T-helper 17 cell (primary cell): ENCODE measurements around the gene PINLYP. TPM values are rescaled to one million over a fixed set of nuclear protein-coding genes. Genes with fewer than 3 reads are reported as not detected.
A peak's percentile ranks its signal among the peaks of the same experiment; 100 is the strongest.
"Not testable (repeated sequence)": the region's sequence is repeated elsewhere in the genome, so short reads cannot be mapped to it uniquely, and the experiment has no call there.

ENCODE experiments used
- ATAC-seq: fragments of 150-1000 bp; cut with Tn5 transposase; 2 replicates; pipeline ENCODE4 v1.10.0; 2021; ENCODE audit warnings: mild to moderate bottlenecking, moderate library complexity
- DNase-seq, 3 donors: peaks; one replicate each; pipeline versions ENCODE4 v3.0.0 to v3.0.0-alpha.2; 2020 to 2021
- H3K9me3 ChIP-seq: one replicate; pipeline ENCODE4 v1.7.0; 2013; ENCODE audit warnings: low read length, mild to moderate bottlenecking; ENCODE audit not compliant: control insufficient read depth, poor library complexity, severe bottlenecking
- H3K27ac Mint-ChIP-seq: one replicate; pipeline ENCODE4 v1.8.0; 2022; ENCODE audit warnings: mild to moderate bottlenecking, moderate library complexity, mixed read lengths
- H3K27me3 Mint-ChIP-seq: one replicate; pipeline ENCODE4 v1.8.0; 2022; ENCODE audit warnings: mixed read lengths
- H3K36me3 Mint-ChIP-seq: one replicate; pipeline ENCODE4 v1.8.0; 2022; ENCODE audit warnings: low read depth, mixed read lengths
- H3K4me1 Mint-ChIP-seq: one replicate; pipeline ENCODE4 v1.8.0; 2022; ENCODE audit warnings: mild to moderate bottlenecking, mixed read lengths
- H3K4me3 Mint-ChIP-seq: one replicate; pipeline ENCODE4 v1.8.0; 2022; ENCODE audit warnings: mild to moderate bottlenecking, moderate library complexity, mixed read lengths
- total RNA-seq, 4 donors: library from RNA in 2 of 4; stranded (reverse) in 2 of 4; gene quantifications; one replicate each; pipeline ENCODE4 v1.2.3 and lab custom pipeline; 2022 to 2026

Gene PINLYP
- total RNA-seq, 2 donors from 2014 or later, result 0.52 to 1.5 TPM

GRCh38 chr19:43594710-43595604 is 19.4 kb downstream of the PINLYP start:
- peaks cover 2% of the 10 kb centered on the region for H3K36me3 Mint-ChIP-seq
- peak; percentile 69 for ATAC-seq

GRCh38 chr19:43595605-43595998 is 20.0 kb downstream of the PINLYP start:
- peak in 1 of 3 donors; percentile 20 for DNase-seq
- no peaks in the 10 kb centered on the region for H3K9me3 ChIP-seq
- H3K4me1 Mint-ChIP-seq, result peaks cover 40% of the 10 kb centered on the region

More at GRCh38 chr19:43594710-43595604, 19.4 kb downstream of the PINLYP start:
- peak; percentile 62 to 68 (median 64) for DNase-seq
- H3K27me3 Mint-ChIP-seq, result no peaks in the 10 kb centered on the region
- peaks cover 42% of the 10 kb centered on the region for H3K4me1 Mint-ChIP-seq
- H3K9me3 ChIP-seq, result no peaks in the 10 kb centered on the region
- peak overlapping the region; percentile 100 for H3K27ac Mint-ChIP-seq
- H3K4me3 Mint-ChIP-seq, result peak overlapping the region; percentile 97

GRCh38 chr19:43595999-43596841 is 20.6 kb downstream of the PINLYP start, which contains the start of the genes IRGQ and ZNF576:
IRGQ (minus strand) TSS chr19:43596134; CDS start chr19:43595338, 796 bp downstream.
ZNF576 (plus strand) TSS chr19:43596595; CDS start chr19:43597109, 514 bp downstream.
- H3K36me3 Mint-ChIP-seq, result peaks cover 2% of the 10 kb centered on the region
- no peaks in the 10 kb centered on the region for H3K9me3 ChIP-seq
- ATAC-seq (peak; percentile 77), DNase-seq (peak; percentile 100)
- H3K27me3 Mint-ChIP-seq, result no peaks in the 10 kb centered on the region
- peaks cover 39% of the 10 kb centered on the region for H3K4me1 Mint-ChIP-seq
- peak within 1 kb of the TSS; percentile 100 for H3K27ac Mint-ChIP-seq
- peak within 1 kb of the TSS; percentile 97 for H3K4me3 Mint-ChIP-seq

More at GRCh38 chr19:43595605-43595998, 20.0 kb downstream of the PINLYP start:
- H3K4me3 Mint-ChIP-seq, result peak overlapping the region; percentile 97
- peaks cover 2% of the 10 kb centered on the region for H3K36me3 Mint-ChIP-seq
- peak overlapping the region; percentile 100 for H3K27ac Mint-ChIP-seq
- ATAC-seq, result peak; percentile 12
- no peaks in the 10 kb centered on the region for H3K27me3 Mint-ChIP-seq

- no peak for DNase-seq
- Mint-ChIP-seq H3K27ac (peak overlapping the region; percentile 100), H3K4me3 (peak overlapping the region; percentile 97), H3K27me3 (no peaks in the 10 kb centered on the region), H3K36me3 (peaks cover 2% of the 10 kb centered on the region), H3K4me1 (peaks cover 41% of the 10 kb centered on the region)
- ATAC-seq, result no peak
- no peaks in the 10 kb centered on the region for H3K9me3 ChIP-seq
These were observed 21.4 kb downstream of the PINLYP start for GRCh38 chr19:43596842-43597461.

GRCh38 chr19:43597876-43598275 is 22.3 kb downstream of the PINLYP start:
- no peak for ATAC-seq
- H3K36me3 Mint-ChIP-seq, result peaks cover 2% of the 10 kb centered on the region
- H3K27ac Mint-ChIP-seq, result peak overlapping the region; percentile 100
- peak overlapping the region; percentile 67 for H3K4me3 Mint-ChIP-seq
- H3K4me1 Mint-ChIP-seq, result peaks cover 41% of the 10 kb centered on the region
- DNase-seq, result no peak
- no peaks in the 10 kb centered on the region for H3K9me3 ChIP-seq
- H3K27me3 Mint-ChIP-seq, result no peaks in the 10 kb centered on the region

- Mint-ChIP-seq H3K27me3 (no peaks in the 10 kb centered on the region), H3K4me3 (no peak overlapping the region), H3K27ac (peak overlapping the region; percentile 100), H3K4me1 (peaks cover 37% of the 10 kb centered on the region), H3K36me3 (peaks cover 2% of the 10 kb centered on the region)
- no peaks in the 10 kb centered on the region for H3K9me3 ChIP-seq
- no peak for ATAC-seq
- no peak for DNase-seq
These were observed 23.0 kb downstream of the PINLYP start for GRCh38 chr19:43598445-43599240.

- Mint-ChIP-seq H3K27ac (peak overlapping the region; percentile 27), H3K4me3 (no peak overlapping the region), H3K36me3 (peaks cover 4% of the 10 kb centered on the region), H3K4me1 (peaks cover 34% of the 10 kb centered on the region), H3K27me3 (no peaks in the 10 kb centered on the region)
- DNase-seq (no peak), ATAC-seq (no peak)
- H3K9me3 ChIP-seq, result no peaks in the 10 kb centered on the region
These were observed 24.2 kb downstream of the PINLYP start for GRCh38 chr19:43599635-43600295.

GRCh38 chr19:43600326-43600725 is 24.7 kb downstream of the PINLYP start:
- ATAC-seq, H3K4me3 Mint-ChIP-seq, H3K36me3 Mint-ChIP-seq, H3K27me3 Mint-ChIP-seq, H3K9me3 ChIP-seq, DNase-seq: not testable (repeated sequence)
- H3K4me1 Mint-ChIP-seq, result peaks cover 33% of the 10 kb centered on the region
- H3K27ac Mint-ChIP-seq, result peak overlapping the region; percentile 27

- DNase-seq (no peak), ATAC-seq (no peak)
- Mint-ChIP-seq H3K36me3 (peaks cover 2% of the 10 kb centered on the region), H3K4me1 (peaks cover 11% of the 10 kb centered on the region), H3K4me3 (no peak overlapping the region), H3K27ac (peak overlapping the region; percentile 75), H3K27me3 (no peaks in the 10 kb centered on the region)
- H3K9me3 ChIP-seq, result no peaks in the 10 kb centered on the region
These were observed 30.4 kb downstream of the PINLYP start for GRCh38 chr19:43605875-43606568.

- DNase-seq (no peak), ATAC-seq (no peak)
- Mint-ChIP-seq H3K27ac (peak overlapping the region; percentile 24), H3K36me3 (peaks cover 2% of the 10 kb centered on the region), H3K27me3 (no peaks in the 10 kb centered on the region), H3K4me1 (peaks cover 8% of the 10 kb centered on the region), H3K4me3 (no peak overlapping the region)
- no peaks in the 10 kb centered on the region for H3K9me3 ChIP-seq
These were observed 31.1 kb downstream of the PINLYP start for GRCh38 chr19:43606569-43607229.
